RWPE1 (cell line): ENCODE measurements around the gene SOX9.

Experiments used
- CTCF ChIA-PET: fragments of 350-600 bp; sonication (Branson Sonifier 250); formaldehyde crosslinking; extraction: SDS; loops from one replicate; lab custom pipeline; 2021; lab: Yijun Ruan, JAX
- POLR2A ChIA-PET: fragments of 400-600 bp; formaldehyde crosslinking; extraction: SDS; loops from one replicate; lab custom pipeline; 2020; ENCODE audit warnings: antibody characterized with exemption; ENCODE audit not compliant: low non-redundant PET; lab: Yijun Ruan, JAX
- DNase-seq: peaks from one replicate; pipeline ENCODE4 v3.0.0; 2012; ENCODE audit warnings: low spot score
- H3K27ac ChIP-seq: fragments of 450-650 bp; 2 replicates; pipeline ENCODE4 v1.5.1; 2017
- TF ChIP-seq, protein P1 (sequence below): fragments of 450-650 bp; conservative IDR thresholded peaks from 2 replicates; pipeline ENCODE4 v1.5.1; 2017; ENCODE audit warnings: low read depth, mild to moderate bottlenecking

The SOX9 gene

GRCh38 chr17:72115781-72116525, 4.9 kb upstream of the SOX9 start:
- CTCF ChIA-PET = interaction anchor here (0.6 kb wide), 1 partner anchor 406 kb away, joined by 3 read pairs; no protein-coding TSS in a partner anchor
- TF ChIP-seq, protein P1, sequence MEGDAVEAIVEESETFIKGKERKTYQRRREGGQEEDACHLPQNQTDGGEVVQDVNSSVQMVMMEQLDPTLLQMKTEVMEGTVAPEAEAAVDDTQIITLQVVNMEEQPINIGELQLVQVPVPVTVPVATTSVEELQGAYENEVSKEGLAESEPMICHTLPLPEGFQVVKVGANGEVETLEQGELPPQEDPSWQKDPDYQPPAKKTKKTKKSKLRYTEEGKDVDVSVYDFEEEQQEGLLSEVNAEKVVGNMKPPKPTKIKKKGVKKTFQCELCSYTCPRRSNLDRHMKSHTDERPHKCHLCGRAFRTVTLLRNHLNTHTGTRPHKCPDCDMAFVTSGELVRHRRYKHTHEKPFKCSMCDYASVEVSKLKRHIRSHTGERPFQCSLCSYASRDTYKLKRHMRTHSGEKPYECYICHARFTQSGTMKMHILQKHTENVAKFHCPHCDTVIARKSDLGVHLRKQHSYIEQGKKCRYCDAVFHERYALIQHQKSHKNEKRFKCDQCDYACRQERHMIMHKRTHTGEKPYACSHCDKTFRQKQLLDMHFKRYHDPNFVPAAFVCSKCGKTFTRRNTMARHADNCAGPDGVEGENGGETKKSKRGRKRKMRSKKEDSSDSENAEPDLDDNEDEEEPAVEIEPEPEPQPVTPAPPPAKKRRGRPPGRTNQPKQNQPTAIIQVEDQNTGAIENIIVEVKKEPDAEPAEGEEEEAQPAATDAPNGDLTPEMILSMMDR = no peak

DNA sequence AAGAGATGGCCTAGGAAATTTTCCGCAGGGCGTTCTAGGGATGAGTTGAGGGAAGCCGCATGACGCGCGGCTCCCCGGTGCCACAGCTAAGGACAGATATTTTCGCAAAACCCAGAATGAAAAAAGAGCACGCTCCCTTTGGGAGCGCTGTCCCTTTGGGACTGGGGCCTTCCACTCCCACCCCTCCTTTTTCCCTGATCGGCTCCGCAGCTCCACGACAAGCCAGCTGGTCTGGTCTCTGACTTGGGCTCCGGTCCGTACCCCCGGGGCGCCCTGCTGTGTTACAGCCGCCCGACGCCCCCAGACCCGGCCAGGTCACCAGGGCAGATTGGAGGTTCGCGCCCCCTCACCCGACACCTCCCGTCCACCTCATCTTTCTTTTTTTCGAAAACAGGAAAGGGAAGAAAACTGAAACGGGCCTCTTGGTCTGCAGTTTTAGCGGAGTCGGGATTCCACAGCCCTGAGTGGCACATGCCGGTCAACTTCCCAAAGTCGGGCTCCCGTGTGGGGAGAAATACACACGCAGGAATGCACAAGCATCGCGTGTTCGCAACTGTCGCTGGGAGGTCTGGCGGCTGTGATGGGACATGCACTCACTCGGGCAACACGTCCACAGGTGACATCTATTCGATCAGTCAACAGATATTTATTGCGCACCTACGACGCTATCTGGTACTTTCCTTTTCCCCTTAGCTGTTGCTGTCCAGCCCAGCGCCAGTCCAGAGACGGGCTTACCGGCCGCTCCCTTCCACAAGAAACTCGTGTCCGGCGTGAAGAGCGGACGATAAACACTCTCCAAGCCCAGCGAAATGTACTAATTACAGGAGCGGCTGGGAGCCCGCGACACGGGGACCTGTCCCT, 3.9 kb upstream of the SOX9 start:
- POLR2A ChIA-PET = no interaction called here
- TF ChIP-seq, protein P1 = no peak
- CTCF ChIA-PET = interaction anchor here (0.6 kb wide), 2 partner anchors 87 to 878 kb away, joined by 3 read pairs; no protein-coding TSS in a partner anchor
- no peak overlapping the region for H3K27ac ChIP-seq
- DNase-seq = no peak

More at GRCh38 chr17:72115781-72116525, 4.9 kb upstream of the SOX9 start:
- POLR2A ChIA-PET = no interaction called here
- DNase-seq = no peak
- H3K27ac ChIP-seq = no peak overlapping the region

DNA sequence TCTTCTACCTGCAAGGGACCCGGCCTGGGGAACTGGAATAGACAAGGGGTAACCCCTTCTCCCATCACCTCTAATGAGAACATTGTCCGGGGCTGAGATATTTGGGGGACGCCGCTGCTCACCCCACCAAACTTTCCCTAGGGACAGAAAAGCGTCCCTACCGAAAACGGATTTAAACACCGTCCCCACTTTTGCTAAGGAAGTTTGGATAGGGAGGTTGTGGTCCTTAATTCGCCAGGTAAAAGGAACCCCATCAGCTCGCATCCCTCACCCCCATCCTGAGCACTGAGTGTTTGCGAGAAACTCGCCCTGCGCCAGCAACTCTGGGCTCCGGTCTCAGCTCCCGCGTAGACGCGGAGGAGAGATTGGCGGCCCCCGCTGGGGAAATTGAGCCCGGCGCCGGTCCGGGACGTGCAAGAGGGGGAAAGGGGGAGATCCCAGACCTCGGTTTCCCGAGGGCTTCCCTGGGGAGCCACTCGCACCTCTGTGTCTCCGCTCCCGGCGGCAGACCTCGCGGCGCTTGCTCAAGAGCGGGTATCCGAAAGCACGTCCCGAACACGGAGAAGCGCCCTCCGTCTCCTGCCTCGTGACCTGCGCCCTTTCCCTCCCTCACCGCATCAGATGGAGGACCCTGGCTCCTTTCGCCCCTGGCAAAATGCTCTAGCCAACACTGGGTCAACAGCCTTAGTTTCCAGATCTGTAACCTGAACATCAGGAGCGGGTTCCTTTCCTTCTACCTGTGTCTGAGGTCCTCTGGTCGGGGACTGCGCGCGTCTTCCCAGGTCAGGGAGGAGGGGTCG, 3.1 kb upstream of the SOX9 start:
- CTCF ChIA-PET = interaction anchor here (0.6 to 0.7 kb wide), 2 partner anchors 9 to 743 kb away, joined by 3 read pairs; no protein-coding TSS in a partner anchor
- no peak for DNase-seq
- TF ChIP-seq, protein P1 = no peak
- POLR2A ChIA-PET = no interaction called here
- H3K27ac ChIP-seq = no peak overlapping the region

GRCh38 chr17:72118335-72119076, 2.3 kb upstream of the SOX9 start:
- ChIA-PET CTCF (interaction anchor here (0.5 to 0.7 kb wide), 4 partner anchors 10 to 744 kb away, joined by 3 to 4 read pairs (median 4); no protein-coding TSS in a partner anchor), POLR2A (no interaction called here)
- TF ChIP-seq, protein P1 = peak; percentile 96
- H3K27ac ChIP-seq = no peak overlapping the region
- DNase-seq = peak; percentile 61

- no peak for DNase-seq
- ChIA-PET POLR2A (interaction anchor here (0.6 kb wide), 1 partner anchor 106 kb away, joined by 6 read pairs; no protein-coding TSS in a partner anchor), CTCF (interaction anchor here (0.7 to 1.4 kb wide), 4 partner anchors 161 to 1352 kb away, joined by 3 to 4 read pairs (median 4); no protein-coding TSS in a partner anchor)
- TF ChIP-seq, protein P1 = no peak
- peak overlapping the region; percentile 89 for H3K27ac ChIP-seq
These were observed 1.5 kb upstream of the SOX9 start for GRCh38 chr17:72119077-72119872.
